Measurements from ENCODE around the gene MYCT1. TPM values are rescaled to one million over a fixed set of nuclear protein-coding genes. Genes with fewer than 3 reads are reported as not detected.

MYCT1 gene
- total RNA-seq, 1 donor from 2014 or later = not detected

GRCh38 chr6:152721956-152722355 is 24.3 kb downstream of the MYCT1 start:
- no peak for DNase-seq (ENCODE audit: low read depth)

GRCh38 chr6:152723398-152723797 is 25.7 kb downstream of the MYCT1 start:
- DNase-seq (ENCODE audit: low read depth) = peak; percentile 96

GRCh38 chr6:152726313-152726712 is 28.6 kb downstream of the MYCT1 start:
- DNase-seq (ENCODE audit: low read depth) = no peak

- no peak for DNase-seq (ENCODE audit: low read depth)
These were observed 29.8 kb downstream of the MYCT1 start for GRCh38 chr6:152727507-152727906.

GRCh38 chr6:152734630-152735029 is 36.9 kb downstream of the MYCT1 start:
- DNase-seq (ENCODE audit: low read depth) = no peak

GRCh38 chr6:152736687-152737273 is 39.1 kb downstream of the MYCT1 start:
- no peak for DNase-seq (ENCODE audit: low read depth)

GRCh38 chr6:152745509-152746171 is 47.9 kb downstream of the MYCT1 start:
- DNase-seq (ENCODE audit: low read depth) = no peak

- no peak for DNase-seq (ENCODE audit: low read depth)
These were observed 48.5 kb downstream of the MYCT1 start for GRCh38 chr6:152746172-152746553.

GRCh38 chr6:152748843-152749242 is 51.1 kb downstream of the MYCT1 start:
- DNase-seq (ENCODE audit: low read depth) = peak; percentile 16

- DNase-seq (ENCODE audit: low read depth) = no peak
These were observed 51.6 kb downstream of the MYCT1 start for GRCh38 chr6:152749336-152749735.

- DNase-seq (ENCODE audit: low read depth) = peak; percentile 83
These were observed 53.0 kb downstream of the MYCT1 start, which contains the start of gene VIP for GRCh38 chr6:152750694-152751093. Gene VIP (plus strand): TSS chr6:152750797. CDS start chr6:152752178, 1,381 bp downstream.

GRCh38 chr6:152765331-152765730 is 67.6 kb downstream of the MYCT1 start:
- no peak for DNase-seq (ENCODE audit: low read depth)

- DNase-seq (ENCODE audit: low read depth) = no peak
These were observed 71.5 kb downstream of the MYCT1 start for GRCh38 chr6:152769159-152769558.

GRCh38 chr6:152769993-152770392 is 72.3 kb downstream of the MYCT1 start:
- no peak for DNase-seq (ENCODE audit: low read depth)

- DNase-seq (ENCODE audit: low read depth) = no peak
These were observed 73.5 kb downstream of the MYCT1 start for GRCh38 chr6:152771061-152771687.

Other genes with a start within 250 kb of the MYCT1 start
- gene SYNE1, start 60.5 kb upstream of the MYCT1 start, total RNA-seq = 123 and 258 TPM in 2 replicates
- not detected in 2 replicates for gene VIP, start 52.9 kb downstream of the MYCT1 start, total RNA-seq

All from myocyte (in vitro differentiated cells).